Calu3 (cell line): ENCODE results near the gene PLAC1. TPM values are rescaled to one million over a fixed set of nuclear protein-coding genes. Genes with fewer than 3 reads are reported as not detected.

Source experiments
- BruUV-seq: library from RNA; stranded (reverse); fragments of 400-500 nt; replicated peaks from 2 replicates; lab custom pipeline; 2021; lab: Mats Ljungman, UMichigan
- CTCF ChIA-PET: fragments of 300-600 bp; sonication (Branson Sonifier 250); formaldehyde crosslinking; loops from one replicate; lab custom pipeline; 2022; ENCODE audit warnings: antibody characterized with exemption; lab: Charles Lee
- DNase-seq: peaks from one replicate; pipeline ENCODE4 v3.0.0; 2022
- H3K27ac Mint-ChIP-seq: one replicate; pipeline ENCODE4 v1.8.0; 2022; ENCODE audit warnings: mixed read lengths; ENCODE audit not compliant: unreplicated experiment
- H3K27me3 Mint-ChIP-seq: one replicate; pipeline ENCODE4 v1.8.0; 2022; ENCODE audit warnings: mixed read lengths; ENCODE audit not compliant: unreplicated experiment
- H3K36me3 Mint-ChIP-seq: one replicate; pipeline ENCODE4 v1.8.0; 2022; ENCODE audit warnings: mild to moderate bottlenecking, moderate library complexity, mixed read lengths; ENCODE audit not compliant: insufficient read depth, unreplicated experiment
- H3K4me1 Mint-ChIP-seq: one replicate; pipeline ENCODE4 v1.8.0; 2022; ENCODE audit warnings: mild to moderate bottlenecking, low read depth, mixed read lengths; ENCODE audit not compliant: unreplicated experiment
- H3K4me3 Mint-ChIP-seq: one replicate; pipeline ENCODE4 v1.8.0; 2022; ENCODE audit warnings: mild to moderate bottlenecking, low read depth, moderate library complexity, mixed read lengths; ENCODE audit not compliant: unreplicated experiment
- H3K9me3 Mint-ChIP-seq: one replicate; pipeline ENCODE4 v1.8.0; 2022; ENCODE audit warnings: low read depth, mixed read lengths; ENCODE audit not compliant: unreplicated experiment
- intact Hi-C: fragments of 100-400 bp; cut with micrococcal nuclease; formaldehyde crosslinking; loops from one replicate; pipeline ENCODE4 v1.10.0; 2022; ENCODE audit not compliant: unreplicated experiment
- total RNA-seq: library from RNA; stranded (reverse); gene quantifications from 2 replicates; pipeline ENCODE4 v1.2.3, GENCODE V29; 2022
- TF ChIP-seq, protein P1 (sequence below): fragments of 200-600 bp; IDR thresholded peaks from one replicate; pipeline ENCODE4 v1.8.0; 2022; ENCODE audit warnings: antibody characterized with exemption; ENCODE audit not compliant: unreplicated experiment

PLAC1 gene
- total RNA-seq, 1 experiment from 2014 or later = not detected

DNA sequence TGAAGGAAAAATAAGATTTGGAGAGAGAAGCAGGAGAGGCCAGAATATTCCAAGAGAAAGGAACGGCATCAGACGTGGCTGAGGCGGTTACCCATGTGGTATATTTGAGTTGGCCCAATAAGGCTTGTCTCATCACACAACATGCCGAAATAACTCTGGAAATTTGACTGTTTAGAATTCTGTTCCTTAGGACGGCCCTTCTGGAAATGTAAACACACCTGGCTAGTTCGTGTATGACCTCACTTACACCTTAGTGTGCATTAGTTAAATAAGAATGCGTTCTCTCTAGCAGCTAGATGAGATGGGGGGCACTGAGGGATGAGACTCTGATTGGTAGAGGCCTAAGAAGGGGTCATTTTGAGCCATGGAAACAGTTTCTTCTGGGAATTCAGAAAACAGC is 33.2 kb upstream of the PLAC1 start:
- no TSS peak for BruUV-seq
- DNase-seq = no peak
- Mint-ChIP-seq H3K4me3 (no peak overlapping the region), H3K9me3 (no peaks in the 10 kb centered on the region), H3K36me3 (no peaks in the 10 kb centered on the region), H3K27ac (no peak overlapping the region), H3K27me3 (no peaks in the 10 kb centered on the region), H3K4me1 (no peaks in the 10 kb centered on the region)
- CTCF ChIA-PET = interaction anchor here (0.7 kb wide), 1 partner anchor 1641 kb away, joined by 4 read pairs; no protein-coding TSS in a partner anchor
- TF ChIP-seq, protein P1, sequence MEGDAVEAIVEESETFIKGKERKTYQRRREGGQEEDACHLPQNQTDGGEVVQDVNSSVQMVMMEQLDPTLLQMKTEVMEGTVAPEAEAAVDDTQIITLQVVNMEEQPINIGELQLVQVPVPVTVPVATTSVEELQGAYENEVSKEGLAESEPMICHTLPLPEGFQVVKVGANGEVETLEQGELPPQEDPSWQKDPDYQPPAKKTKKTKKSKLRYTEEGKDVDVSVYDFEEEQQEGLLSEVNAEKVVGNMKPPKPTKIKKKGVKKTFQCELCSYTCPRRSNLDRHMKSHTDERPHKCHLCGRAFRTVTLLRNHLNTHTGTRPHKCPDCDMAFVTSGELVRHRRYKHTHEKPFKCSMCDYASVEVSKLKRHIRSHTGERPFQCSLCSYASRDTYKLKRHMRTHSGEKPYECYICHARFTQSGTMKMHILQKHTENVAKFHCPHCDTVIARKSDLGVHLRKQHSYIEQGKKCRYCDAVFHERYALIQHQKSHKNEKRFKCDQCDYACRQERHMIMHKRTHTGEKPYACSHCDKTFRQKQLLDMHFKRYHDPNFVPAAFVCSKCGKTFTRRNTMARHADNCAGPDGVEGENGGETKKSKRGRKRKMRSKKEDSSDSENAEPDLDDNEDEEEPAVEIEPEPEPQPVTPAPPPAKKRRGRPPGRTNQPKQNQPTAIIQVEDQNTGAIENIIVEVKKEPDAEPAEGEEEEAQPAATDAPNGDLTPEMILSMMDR = no peak
- intact Hi-C loops = no loop called here

DNA sequence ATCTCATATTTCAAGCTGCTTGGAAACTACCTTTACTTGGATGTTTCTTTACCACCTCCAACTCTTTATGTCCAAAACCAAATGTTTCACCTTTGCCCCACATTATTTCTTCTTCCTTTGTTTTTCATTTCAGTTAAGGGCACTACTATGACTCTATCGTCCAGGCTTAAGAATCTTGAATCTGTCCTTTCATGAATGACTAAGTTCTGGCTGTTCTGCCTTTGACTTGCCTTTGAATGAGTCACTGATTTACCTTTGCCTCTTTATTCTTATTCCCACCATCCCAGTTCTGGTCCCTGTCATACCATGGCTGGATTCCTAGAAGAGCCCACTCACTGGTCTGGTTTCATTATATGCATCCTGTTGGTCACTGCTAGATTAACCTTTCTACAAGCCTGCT is 30.6 kb upstream of the PLAC1 start:
- Mint-ChIP-seq H3K27ac (no peak overlapping the region), H3K4me3 (no peak overlapping the region), H3K4me1 (no peaks in the 10 kb centered on the region), H3K9me3 (no peaks in the 10 kb centered on the region), H3K36me3 (no peaks in the 10 kb centered on the region), H3K27me3 (no peaks in the 10 kb centered on the region)
- CTCF ChIA-PET = no interaction called here
- DNase-seq = no peak
- TF ChIP-seq, protein P1 = no peak
- no TSS peak for BruUV-seq
- intact Hi-C loops = no loop called here

DNA sequence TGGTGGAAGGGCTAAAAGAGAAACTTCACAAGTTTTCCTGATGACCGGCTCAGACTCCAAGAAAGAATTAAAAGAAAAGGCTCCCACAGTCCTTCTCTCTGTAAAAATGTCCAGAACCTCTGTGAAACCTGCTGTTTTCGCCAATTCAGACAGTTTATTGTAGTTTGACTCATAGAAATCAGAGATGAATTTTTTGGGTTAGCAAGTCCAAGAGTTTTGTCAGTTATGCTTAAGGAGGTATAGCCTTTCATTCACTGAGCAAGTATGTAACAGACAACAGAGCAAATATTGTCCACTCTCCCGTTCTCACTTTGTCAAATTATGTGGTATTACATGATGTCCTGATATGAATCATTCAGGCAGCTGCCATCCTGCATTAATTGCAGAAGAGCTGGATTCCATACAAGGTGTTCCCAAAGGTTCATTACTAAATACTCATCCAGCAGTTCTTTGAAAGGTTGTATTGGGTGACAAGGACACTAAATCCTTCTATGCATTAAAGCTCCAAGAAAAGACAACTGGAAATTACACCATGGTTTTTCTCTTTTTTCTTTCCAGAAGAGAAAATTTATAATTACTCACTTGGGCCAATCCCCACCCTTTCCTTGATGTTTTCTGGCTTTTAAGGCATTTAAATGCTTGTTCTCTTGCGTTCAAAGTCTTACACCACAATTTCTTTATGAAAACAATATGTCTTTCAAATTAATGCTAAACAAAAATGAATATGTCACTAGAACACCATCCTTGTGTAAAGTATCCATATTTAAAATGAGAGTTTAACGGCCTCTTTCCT is 30.0 kb upstream of the PLAC1 start:
- TF ChIP-seq, protein P1 = no peak
- no TSS peak for BruUV-seq
- Mint-ChIP-seq H3K27ac (no peak overlapping the region), H3K4me3 (no peak overlapping the region), H3K36me3 (no peaks in the 10 kb centered on the region), H3K27me3 (no peaks in the 10 kb centered on the region), H3K4me1 (no peaks in the 10 kb centered on the region), H3K9me3 (no peaks in the 10 kb centered on the region)
- DNase-seq = no peak
- intact Hi-C loops = no loop called here
- CTCF ChIA-PET = no interaction called here

DNA sequence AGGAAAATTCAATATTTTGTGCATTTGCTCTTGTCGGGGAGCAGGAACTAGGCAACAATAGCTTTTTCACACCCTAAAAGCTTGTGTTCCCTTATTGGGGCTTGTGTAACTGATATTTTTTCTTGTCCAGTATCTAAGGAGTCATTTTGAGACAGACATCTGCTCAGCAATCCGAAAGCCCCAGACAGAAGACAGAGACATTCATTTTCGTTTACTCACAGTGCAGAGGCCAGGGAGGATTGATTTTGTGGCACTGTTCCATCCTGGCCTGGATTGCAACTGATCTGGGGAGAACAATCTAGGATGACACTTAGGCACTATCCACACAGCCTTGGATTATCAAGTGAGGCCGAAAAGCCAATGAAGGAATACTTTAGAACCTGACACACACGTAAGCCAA is 27.4 kb upstream of the PLAC1 start:
- TF ChIP-seq, protein P1 = no peak
- CTCF ChIA-PET = interaction anchor here (0.6 kb wide), 1 partner anchor 10 kb away, joined by 5 read pairs; no protein-coding TSS in a partner anchor
- H3K9me3 Mint-ChIP-seq = no peaks in the 10 kb centered on the region
- intact Hi-C loops = no loop called here
- no TSS peak for BruUV-seq
- no peak overlapping the region for H3K27ac Mint-ChIP-seq
- H3K36me3 Mint-ChIP-seq = no peaks in the 10 kb centered on the region
- no peaks in the 10 kb centered on the region for H3K27me3 Mint-ChIP-seq
- H3K4me3 Mint-ChIP-seq = no peak overlapping the region
- no peak for DNase-seq
- no peaks in the 10 kb centered on the region for H3K4me1 Mint-ChIP-seq
